WTC11 (cell line): ENCODE results near the gene CHRM5. TPM values are rescaled to one million over a fixed set of nuclear protein-coding genes. Genes with fewer than 3 reads are reported as not detected.

Experiments
- ATAC-seq: fragments of 200-7000 bp; cut with Tn5 transposase; 2 replicates; pipeline ENCODE4 v1.10.0; 2021; ENCODE audit warnings: mild to moderate bottlenecking, moderate library complexity
- CTCF ChIA-PET: fragments of 300-600 bp; sonication (Branson Sonifier 250); formaldehyde crosslinking; loops from one replicate; lab custom pipeline; 2021; ENCODE audit warnings: antibody characterized with exemption; lab: Charles Lee
- POLR2A ChIA-PET: fragments of 350-600 bp; sonication (Branson Sonifier 250); formaldehyde crosslinking; loops from one replicate; lab custom pipeline; 2021; ENCODE audit warnings: antibody characterized with exemption; lab: Charles Lee
- DNase-seq: peaks from one replicate; pipeline ENCODE4 v3.0.0; 2021; ENCODE audit warnings: low spot score
- H3K27ac Mint-ChIP-seq: 2 replicates; pipeline ENCODE4 v1.8.0; 2021; ENCODE audit warnings: mixed read lengths
- H3K27me3 Mint-ChIP-seq: 2 replicates; pipeline ENCODE4 v1.8.0; 2021; ENCODE audit warnings: low read depth, mild to moderate bottlenecking, moderate library complexity, mixed read lengths
- H3K36me3 Mint-ChIP-seq: 2 replicates; pipeline ENCODE4 v1.8.0; 2021; ENCODE audit warnings: mixed read lengths
- H3K4me1 Mint-ChIP-seq: 2 replicates; pipeline ENCODE4 v1.8.0; 2022; ENCODE audit warnings: mixed read lengths
- H3K4me3 Mint-ChIP-seq: 2 replicates; pipeline ENCODE4 v1.8.0; 2021; ENCODE audit warnings: mild to moderate bottlenecking, moderate library complexity, mixed read lengths
- H3K9me3 Mint-ChIP-seq: 2 replicates; pipeline ENCODE4 v1.8.0; 2021; ENCODE audit warnings: mixed read lengths
- ATF1 ChIP-seq: sonication (generic); formaldehyde crosslinking; IDR thresholded peaks from 2 replicates; pipeline ENCODE4 v1.8.1; 2023; ENCODE audit warnings: mild to moderate bottlenecking, moderate library complexity, missing genetic modification reagents
- ESRRA ChIP-seq: sonication (generic); formaldehyde crosslinking; IDR thresholded peaks from 2 replicates; pipeline ENCODE4 v1.8.1; 2022; ENCODE audit warnings: mild to moderate bottlenecking, missing genetic modification reagents, borderline replicate concordance
- FOXK1 ChIP-seq: sonication (generic); formaldehyde crosslinking; IDR thresholded peaks from 2 replicates; pipeline ENCODE4 v1.8.0; 2022; ENCODE audit warnings: mild to moderate bottlenecking, moderate library complexity, missing genetic modification reagents
- FOXP1 ChIP-seq: sonication (generic); formaldehyde crosslinking; IDR thresholded peaks from 2 replicates; pipeline ENCODE4 v1.8.0; 2022; ENCODE audit warnings: missing genetic modification reagents, mild to moderate bottlenecking, moderate library complexity, borderline replicate concordance
- JUN ChIP-seq: sonication (generic); formaldehyde crosslinking; IDR thresholded peaks from 2 replicates; pipeline ENCODE4 v1.8.0; 2023; ENCODE audit warnings: mild to moderate bottlenecking, missing genetic modification reagents
- NFE2L1 ChIP-seq: sonication (generic); formaldehyde crosslinking; IDR thresholded peaks from 2 replicates; pipeline ENCODE4 v1.8.1; 2023; ENCODE audit warnings: missing genetic modification reagents
- NR2C2 ChIP-seq: sonication (generic); formaldehyde crosslinking; IDR thresholded peaks from 2 replicates; pipeline ENCODE4 v1.8.0; 2022; ENCODE audit warnings: mild to moderate bottlenecking, missing genetic modification reagents
- RELA ChIP-seq: sonication (generic); formaldehyde crosslinking; IDR thresholded peaks from 2 replicates; pipeline ENCODE4 v1.8.1; 2022; ENCODE audit warnings: missing genetic modification reagents, mild to moderate bottlenecking, borderline replicate concordance
- TEAD4 ChIP-seq: sonication (generic); formaldehyde crosslinking; IDR thresholded peaks from 2 replicates; pipeline ENCODE4 v1.8.0; 2022; ENCODE audit warnings: mild to moderate bottlenecking, missing genetic modification reagents
- ZBTB21 ChIP-seq: sonication (generic); formaldehyde crosslinking; IDR thresholded peaks from 2 replicates; pipeline ENCODE4 v1.8.1; 2023; ENCODE audit warnings: mild to moderate bottlenecking, missing genetic modification reagents, borderline replicate concordance
- ZNF219 ChIP-seq: sonication (generic); formaldehyde crosslinking; IDR thresholded peaks from 2 replicates; pipeline ENCODE4 v1.8.0; 2023; ENCODE audit warnings: missing genetic modification reagents, mild to moderate bottlenecking, borderline replicate concordance
- ZNF232 ChIP-seq: sonication (generic); formaldehyde crosslinking; IDR thresholded peaks from 2 replicates; pipeline ENCODE4 v1.8.0; 2022; ENCODE audit warnings: mild to moderate bottlenecking, missing genetic modification reagents
- ZNF263 ChIP-seq: sonication (generic); formaldehyde crosslinking; IDR thresholded peaks from 2 replicates; pipeline ENCODE4 v1.8.1; 2022; ENCODE audit warnings: low read depth, mild to moderate bottlenecking, moderate library complexity, missing genetic modification reagents
- total RNA-seq: library from RNA; stranded (reverse); gene quantifications from 3 replicates; pipeline ENCODE4 v1.2.3, GENCODE V29; 2021
- TF ChIP-seq, protein P1 (sequence below): sonication (generic); formaldehyde crosslinking; IDR thresholded peaks from 2 replicates; pipeline ENCODE4 v1.8.1; 2023; ENCODE audit warnings: mild to moderate bottlenecking, missing genetic modification reagents, moderate library complexity
- TF ChIP-seq, protein P2 (sequence below): sonication (generic); formaldehyde crosslinking; IDR thresholded peaks from 2 replicates; pipeline ENCODE4 v1.8.1; 2022; ENCODE audit warnings: mild to moderate bottlenecking, moderate library complexity, missing genetic modification reagents
- TF ChIP-seq, protein P3 (sequence below): fragments of 250-450 bp; sonication (Bioruptor Pico); conservative IDR thresholded peaks from 2 replicates; pipeline ENCODE4 v1.9.0; 2021; ENCODE audit warnings: mild to moderate bottlenecking
- TF ChIP-seq, protein P4 (sequence below): fragments of 250-450 bp; sonication (Bioruptor Pico); IDR thresholded peaks from 2 replicates; pipeline ENCODE4 v1.9.0; 2021; ENCODE audit warnings: moderate library complexity, mild to moderate bottlenecking, inconsistent platforms, borderline replicate concordance
- TF ChIP-seq, protein P5 (sequence below): sonication (generic); formaldehyde crosslinking; IDR thresholded peaks from 2 replicates; pipeline ENCODE4 v1.8.1; 2022; ENCODE audit warnings: low read depth, mild to moderate bottlenecking, moderate library complexity, missing genetic modification reagents, borderline replicate concordance
- TF ChIP-seq, protein P6 (sequence below): sonication (generic); formaldehyde crosslinking; IDR thresholded peaks from 2 replicates; pipeline ENCODE4 v1.8.1; 2023; ENCODE audit warnings: mild to moderate bottlenecking, missing genetic modification reagents
- TF ChIP-seq, protein P7 (sequence below): sonication (generic); formaldehyde crosslinking; IDR thresholded peaks from 2 replicates; pipeline ENCODE4 v1.8.1; 2023; ENCODE audit warnings: mild to moderate bottlenecking, missing genetic modification reagents

CHRM5 gene
- total RNA-seq, 1 experiment from 2014 or later, result not detected

DNA sequence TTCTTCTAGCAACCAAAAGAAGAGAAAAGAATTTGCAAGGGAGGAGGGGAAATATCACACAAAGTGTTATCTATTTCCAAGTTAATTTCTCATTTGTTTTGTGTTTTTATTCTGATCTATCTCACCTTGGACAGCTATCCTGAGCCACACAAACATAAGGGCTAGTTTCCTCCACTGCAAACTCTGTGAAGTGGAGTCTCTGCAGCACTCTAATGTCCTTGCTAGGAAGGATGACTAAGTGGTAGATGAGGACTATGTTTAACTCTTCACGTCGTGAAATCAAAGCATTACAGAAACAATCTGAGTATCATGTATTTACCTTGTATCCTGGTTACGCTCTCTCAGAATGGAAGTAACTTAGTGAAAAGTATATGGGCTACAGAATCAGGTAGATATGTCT is 33.9 kb upstream of the CHRM5 start (continued):
- TF ChIP-seq, protein P1, sequence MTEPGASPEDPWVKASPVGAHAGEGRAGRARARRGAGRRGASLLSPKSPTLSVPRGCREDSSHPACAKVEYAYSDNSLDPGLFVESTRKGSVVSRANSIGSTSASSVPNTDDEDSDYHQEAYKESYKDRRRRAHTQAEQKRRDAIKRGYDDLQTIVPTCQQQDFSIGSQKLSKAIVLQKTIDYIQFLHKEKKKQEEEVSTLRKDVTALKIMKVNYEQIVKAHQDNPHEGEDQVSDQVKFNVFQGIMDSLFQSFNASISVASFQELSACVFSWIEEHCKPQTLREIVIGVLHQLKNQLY (CRISPR knock-in tag), result no peak
- TF ChIP-seq, protein P2, sequence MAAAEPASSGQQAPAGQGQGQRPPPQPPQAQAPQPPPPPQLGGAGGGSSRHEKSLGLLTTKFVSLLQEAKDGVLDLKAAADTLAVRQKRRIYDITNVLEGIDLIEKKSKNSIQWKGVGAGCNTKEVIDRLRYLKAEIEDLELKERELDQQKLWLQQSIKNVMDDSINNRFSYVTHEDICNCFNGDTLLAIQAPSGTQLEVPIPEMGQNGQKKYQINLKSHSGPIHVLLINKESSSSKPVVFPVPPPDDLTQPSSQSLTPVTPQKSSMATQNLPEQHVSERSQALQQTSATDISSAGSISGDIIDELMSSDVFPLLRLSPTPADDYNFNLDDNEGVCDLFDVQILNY (CRISPR knock-in tag), result no peak
- TF ChIP-seq ESRRA (CRISPR knock-in tag), result no peak
- TF ChIP-seq FOXK1 (CRISPR knock-in tag), result no peak
- TF ChIP-seq ZNF219 (CRISPR knock-in tag), result no peak
- TF ChIP-seq, protein P3, sequence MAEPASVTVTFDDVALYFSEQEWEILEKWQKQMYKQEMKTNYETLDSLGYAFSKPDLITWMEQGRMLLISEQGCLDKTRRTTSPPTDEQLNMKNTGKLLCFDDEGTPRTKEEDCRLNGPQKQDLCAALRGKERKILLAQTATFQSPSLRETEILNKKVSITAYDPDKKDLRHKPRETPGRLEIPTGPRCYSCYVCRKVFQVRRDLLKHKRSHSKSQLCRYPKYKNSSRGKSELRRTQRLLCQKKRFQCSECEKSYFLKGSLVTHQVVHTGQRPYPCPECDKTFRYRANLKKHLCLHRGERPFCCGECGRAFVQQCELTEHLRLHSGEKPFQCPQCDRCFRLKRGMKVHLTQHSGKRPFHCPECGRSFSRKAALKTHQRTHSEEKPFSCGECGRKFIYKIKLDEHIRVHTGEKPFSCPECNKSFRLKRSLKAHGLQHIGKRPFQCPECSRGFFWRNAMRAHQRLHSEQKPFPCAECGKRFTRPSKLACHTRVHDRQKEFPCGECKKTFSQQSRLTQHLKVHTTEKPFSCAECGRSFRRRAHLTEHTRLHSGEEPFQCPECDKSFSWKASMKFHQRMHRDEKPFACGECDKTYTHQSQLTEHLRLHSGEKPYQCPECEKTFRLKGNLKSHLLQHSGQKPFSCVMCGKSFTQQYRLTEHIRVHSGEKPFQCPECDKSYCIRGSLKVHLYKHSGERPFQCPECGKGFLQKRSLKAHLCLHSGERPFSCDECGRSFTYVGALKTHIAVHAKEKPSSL (CRISPR knock-in tag), result no peak
- TF ChIP-seq RELA (CRISPR knock-in tag), result no peak
- TF ChIP-seq, protein P4, sequence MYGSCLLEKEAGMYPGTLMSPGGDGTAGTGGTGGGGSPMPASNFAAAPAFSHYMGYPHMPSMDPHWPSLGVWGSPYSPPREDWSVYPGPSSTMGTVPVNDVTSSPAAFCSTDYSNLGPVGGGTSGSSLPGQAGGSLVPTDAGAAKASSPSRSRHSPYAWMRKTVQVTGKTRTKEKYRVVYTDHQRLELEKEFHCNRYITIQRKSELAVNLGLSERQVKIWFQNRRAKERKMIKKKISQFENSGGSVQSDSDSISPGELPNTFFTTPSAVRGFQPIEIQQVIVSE (CRISPR knock-in tag), result no peak
- TF ChIP-seq, all 79 proteins: peak for 0

DNA sequence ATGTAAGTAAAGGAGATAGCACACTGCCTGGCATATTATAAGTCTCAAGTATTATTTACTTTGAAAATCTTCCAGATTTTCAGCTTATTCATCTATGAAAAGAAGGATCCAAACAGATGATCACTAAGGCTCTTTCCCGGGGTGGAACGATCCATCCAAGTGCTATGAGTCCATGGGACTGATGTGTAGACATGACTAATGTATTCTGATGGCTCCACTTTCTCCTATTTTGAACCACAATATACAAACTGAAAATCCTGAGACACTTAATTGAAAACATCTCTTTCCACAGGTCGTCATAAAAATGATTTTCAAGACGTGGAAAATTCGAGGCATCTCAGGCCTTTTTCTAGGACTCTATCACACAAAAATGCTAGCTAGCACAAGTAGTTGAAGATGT is 33.4 kb upstream of the CHRM5 start:
- CTCF ChIA-PET, result no interaction called here

More for the DNA sequence above, 33.4 kb upstream of the CHRM5 start:
- Mint-ChIP-seq H3K9me3 (no peaks in the 10 kb centered on the region), H3K4me3 (no peak overlapping the region), H3K4me1 (no peaks in the 10 kb centered on the region), H3K27ac (no peak overlapping the region), H3K36me3 (no peaks in the 10 kb centered on the region), H3K27me3 (no peaks in the 10 kb centered on the region)
- no peak for TF ChIP-seq ZNF263 (CRISPR knock-in tag)
- TF ChIP-seq NFE2L1 (CRISPR knock-in tag), result no peak
- TF ChIP-seq, protein P5, sequence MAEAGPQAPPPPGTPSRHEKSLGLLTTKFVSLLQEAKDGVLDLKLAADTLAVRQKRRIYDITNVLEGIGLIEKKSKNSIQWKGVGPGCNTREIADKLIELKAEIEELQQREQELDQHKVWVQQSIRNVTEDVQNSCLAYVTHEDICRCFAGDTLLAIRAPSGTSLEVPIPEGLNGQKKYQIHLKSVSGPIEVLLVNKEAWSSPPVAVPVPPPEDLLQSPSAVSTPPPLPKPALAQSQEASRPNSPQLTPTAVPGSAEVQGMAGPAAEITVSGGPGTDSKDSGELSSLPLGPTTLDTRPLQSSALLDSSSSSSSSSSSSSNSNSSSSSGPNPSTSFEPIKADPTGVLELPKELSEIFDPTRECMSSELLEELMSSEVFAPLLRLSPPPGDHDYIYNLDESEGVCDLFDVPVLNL (CRISPR knock-in tag), result no peak
- no peak for TF ChIP-seq JUN
- no peak for TF ChIP-seq FOXP1 (CRISPR knock-in tag)
- TF ChIP-seq ZBTB21 (CRISPR knock-in tag), result no peak
- TF ChIP-seq, protein P2 (CRISPR knock-in tag), result no peak
- no peak for TF ChIP-seq ATF1
- TF ChIP-seq, protein P6, sequence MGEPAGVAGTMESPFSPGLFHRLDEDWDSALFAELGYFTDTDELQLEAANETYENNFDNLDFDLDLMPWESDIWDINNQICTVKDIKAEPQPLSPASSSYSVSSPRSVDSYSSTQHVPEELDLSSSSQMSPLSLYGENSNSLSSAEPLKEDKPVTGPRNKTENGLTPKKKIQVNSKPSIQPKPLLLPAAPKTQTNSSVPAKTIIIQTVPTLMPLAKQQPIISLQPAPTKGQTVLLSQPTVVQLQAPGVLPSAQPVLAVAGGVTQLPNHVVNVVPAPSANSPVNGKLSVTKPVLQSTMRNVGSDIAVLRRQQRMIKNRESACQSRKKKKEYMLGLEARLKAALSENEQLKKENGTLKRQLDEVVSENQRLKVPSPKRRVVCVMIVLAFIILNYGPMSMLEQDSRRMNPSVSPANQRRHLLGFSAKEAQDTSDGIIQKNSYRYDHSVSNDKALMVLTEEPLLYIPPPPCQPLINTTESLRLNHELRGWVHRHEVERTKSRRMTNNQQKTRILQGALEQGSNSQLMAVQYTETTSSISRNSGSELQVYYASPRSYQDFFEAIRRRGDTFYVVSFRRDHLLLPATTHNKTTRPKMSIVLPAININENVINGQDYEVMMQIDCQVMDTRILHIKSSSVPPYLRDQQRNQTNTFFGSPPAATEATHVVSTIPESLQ (CRISPR knock-in tag), result no peak
- no peak for TF ChIP-seq NR2C2 (CRISPR knock-in tag)
- no peak for TF ChIP-seq RELA (CRISPR knock-in tag)
- no peak for TF ChIP-seq TEAD4 (CRISPR knock-in tag)
- TF ChIP-seq, protein P7, sequence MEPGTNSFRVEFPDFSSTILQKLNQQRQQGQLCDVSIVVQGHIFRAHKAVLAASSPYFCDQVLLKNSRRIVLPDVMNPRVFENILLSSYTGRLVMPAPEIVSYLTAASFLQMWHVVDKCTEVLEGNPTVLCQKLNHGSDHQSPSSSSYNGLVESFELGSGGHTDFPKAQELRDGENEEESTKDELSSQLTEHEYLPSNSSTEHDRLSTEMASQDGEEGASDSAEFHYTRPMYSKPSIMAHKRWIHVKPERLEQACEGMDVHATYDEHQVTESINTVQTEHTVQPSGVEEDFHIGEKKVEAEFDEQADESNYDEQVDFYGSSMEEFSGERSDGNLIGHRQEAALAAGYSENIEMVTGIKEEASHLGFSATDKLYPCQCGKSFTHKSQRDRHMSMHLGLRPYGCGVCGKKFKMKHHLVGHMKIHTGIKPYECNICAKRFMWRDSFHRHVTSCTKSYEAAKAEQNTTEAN (CRISPR knock-in tag), result no peak
- no peak for TF ChIP-seq ZNF232 (CRISPR knock-in tag)
- DNase-seq (no peak), ATAC-seq (no peak)
- POLR2A ChIA-PET, result no interaction called here
